ENCODE measurements around the gene TFB2M.

DNA sequence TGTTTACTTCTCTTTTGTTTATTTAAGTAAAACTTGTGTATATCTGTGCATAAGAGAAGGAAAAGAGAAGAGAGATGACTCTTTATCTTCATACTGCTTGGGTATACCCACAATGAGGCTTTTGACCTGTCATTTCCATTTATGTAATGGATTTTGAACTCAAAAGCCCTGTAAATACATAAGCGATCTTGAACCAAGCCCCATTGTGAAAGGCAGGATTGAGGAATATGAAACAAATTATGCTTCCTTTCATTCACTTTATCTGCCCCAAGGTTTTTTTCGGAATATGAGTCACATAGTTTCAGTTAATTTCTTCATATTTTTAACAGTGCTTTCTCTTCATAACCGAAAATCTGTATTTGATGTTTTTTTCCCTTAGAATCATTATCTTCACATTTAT is 21.5 kb upstream of the TFB2M start:
- TF ChIP-seq EP300 (IDR thresholded peaks at IDR 0.05; ENCODE audit: borderline replicate concordance in 1 of 2, control insufficient read depth in 1 of 2, low read depth in 2 of 2, low read length in 2 of 2): no peak
- no peak for TF ChIP-seq ZNF274 (IDR thresholded peaks at IDR 0.05; ENCODE audit: insufficient read depth, insufficient read length)
- no peak for TF ChIP-seq JUNB (IDR thresholded peaks at IDR 0.05)
- TF ChIP-seq, protein P1, sequence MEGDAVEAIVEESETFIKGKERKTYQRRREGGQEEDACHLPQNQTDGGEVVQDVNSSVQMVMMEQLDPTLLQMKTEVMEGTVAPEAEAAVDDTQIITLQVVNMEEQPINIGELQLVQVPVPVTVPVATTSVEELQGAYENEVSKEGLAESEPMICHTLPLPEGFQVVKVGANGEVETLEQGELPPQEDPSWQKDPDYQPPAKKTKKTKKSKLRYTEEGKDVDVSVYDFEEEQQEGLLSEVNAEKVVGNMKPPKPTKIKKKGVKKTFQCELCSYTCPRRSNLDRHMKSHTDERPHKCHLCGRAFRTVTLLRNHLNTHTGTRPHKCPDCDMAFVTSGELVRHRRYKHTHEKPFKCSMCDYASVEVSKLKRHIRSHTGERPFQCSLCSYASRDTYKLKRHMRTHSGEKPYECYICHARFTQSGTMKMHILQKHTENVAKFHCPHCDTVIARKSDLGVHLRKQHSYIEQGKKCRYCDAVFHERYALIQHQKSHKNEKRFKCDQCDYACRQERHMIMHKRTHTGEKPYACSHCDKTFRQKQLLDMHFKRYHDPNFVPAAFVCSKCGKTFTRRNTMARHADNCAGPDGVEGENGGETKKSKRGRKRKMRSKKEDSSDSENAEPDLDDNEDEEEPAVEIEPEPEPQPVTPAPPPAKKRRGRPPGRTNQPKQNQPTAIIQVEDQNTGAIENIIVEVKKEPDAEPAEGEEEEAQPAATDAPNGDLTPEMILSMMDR (IDR thresholded peaks at IDR 0.05 in 2 of 3, conservative IDR thresholded peaks at IDR 0.05 in 1 of 3; ENCODE audit: control insufficient read depth in 2 of 3, extremely low read depth in 1 of 3, insufficient read depth in 1 of 3, low read depth in 3 of 3, low read length in 3 of 3): no peak
- TF ChIP-seq RAD51 (IDR thresholded peaks at IDR 0.05): no peak
- no peak for TF ChIP-seq TARDBP (IDR thresholded peaks at IDR 0.05; ENCODE audit: borderline replicate concordance)
- TF ChIP-seq POLR2A (IDR thresholded peaks at IDR 0.05; ENCODE audit: low read depth, low read length): no peak
- no peak for TF ChIP-seq JUND (IDR thresholded peaks at IDR 0.05; ENCODE audit: low read depth, low read length)
- no peak for TF ChIP-seq FOXM1 (IDR thresholded peaks at IDR 0.05; ENCODE audit: low read depth, low read length)
- TF ChIP-seq, protein P2, sequence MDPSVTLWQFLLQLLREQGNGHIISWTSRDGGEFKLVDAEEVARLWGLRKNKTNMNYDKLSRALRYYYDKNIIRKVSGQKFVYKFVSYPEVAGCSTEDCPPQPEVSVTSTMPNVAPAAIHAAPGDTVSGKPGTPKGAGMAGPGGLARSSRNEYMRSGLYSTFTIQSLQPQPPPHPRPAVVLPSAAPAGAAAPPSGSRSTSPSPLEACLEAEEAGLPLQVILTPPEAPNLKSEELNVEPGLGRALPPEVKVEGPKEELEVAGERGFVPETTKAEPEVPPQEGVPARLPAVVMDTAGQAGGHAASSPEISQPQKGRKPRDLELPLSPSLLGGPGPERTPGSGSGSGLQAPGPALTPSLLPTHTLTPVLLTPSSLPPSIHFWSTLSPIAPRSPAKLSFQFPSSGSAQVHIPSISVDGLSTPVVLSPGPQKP (IDR thresholded peaks at IDR 0.05; ENCODE audit: low read depth, low read length): no peak
- TF ChIP-seq GABPA (IDR thresholded peaks at IDR 0.05; ENCODE audit: low read depth): no peak
